Testis (tissue), 2 donors: ENCODE results near the gene OXCT2.

Experiments used
- CTCF ChIP-seq, 3 experiments: fragments of 450-650 bp in 2 of 3; fragments of 200-600 bp in 1 of 3; sonication (generic) in 1 of 3; IDR thresholded peaks; one replicate each; pipeline ENCODE4 v1.5.1; 2016 to 2019; ENCODE audit warnings: antibody characterized with exemption in 3 of 3, mild to moderate bottlenecking in 2 of 3, moderate library complexity in 1 of 3
- POLR2A ChIP-seq: fragments of 450-650 bp; IDR thresholded peaks from one replicate; pipeline ENCODE4 v1.6.1; 2017; ENCODE audit warnings: antibody characterized with exemption, mild to moderate bottlenecking, moderate library complexity

GRCh38 chr1:39779137-39779536 lies 8.0 kb upstream of the OXCT2 start:
- TF ChIP-seq POLR2A (no peak), CTCF (IDR thresholded peaks at IDR 0.05) (no peak)
